ENCODE results near the gene SMAP2.

SMAP2 gene

DNA sequence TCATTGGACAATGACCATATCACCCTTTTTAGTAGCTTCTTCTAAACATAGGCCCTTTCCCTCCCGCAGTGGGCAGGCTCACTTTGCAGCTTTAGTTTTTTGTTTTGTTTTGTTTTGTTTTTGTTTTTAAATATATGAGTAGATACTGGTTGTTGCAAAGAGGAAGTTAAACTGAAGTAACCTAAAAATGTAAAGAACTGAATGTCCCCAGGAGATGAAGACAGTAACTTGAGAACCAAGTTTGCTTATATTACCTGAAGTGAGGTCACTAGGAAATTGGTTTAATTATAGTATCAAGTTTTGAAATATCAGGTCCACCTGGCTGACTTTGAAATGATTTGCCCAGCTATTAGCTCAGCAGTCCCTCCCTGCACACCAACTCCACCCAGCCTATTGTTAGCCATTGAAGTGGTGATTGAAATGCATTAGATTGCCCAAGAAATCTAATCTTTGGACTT lies 18.2 kb downstream of the SMAP2 start:
- no peak for DNase-seq

DNA sequence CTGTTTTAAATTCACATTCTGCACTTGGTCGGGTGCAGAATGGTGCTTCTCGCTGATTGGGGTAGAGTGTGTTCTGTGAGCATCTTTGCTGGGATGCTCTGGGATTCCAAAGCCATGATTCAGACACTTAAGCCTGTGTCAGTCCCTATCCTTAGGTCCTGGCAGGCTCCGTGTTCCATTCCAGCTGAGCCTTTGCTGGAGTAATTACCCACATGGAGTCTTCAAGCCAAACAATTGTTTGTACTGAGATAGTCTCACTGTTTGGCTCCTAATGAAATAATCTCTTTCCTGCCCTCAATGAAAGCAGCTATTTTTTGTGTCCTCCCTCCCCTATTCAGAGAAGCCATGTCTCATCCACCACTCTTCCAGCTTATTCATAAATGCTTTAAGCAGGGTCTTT lies 18.7 kb downstream of the SMAP2 start:
- no peak for DNase-seq

DNA sequence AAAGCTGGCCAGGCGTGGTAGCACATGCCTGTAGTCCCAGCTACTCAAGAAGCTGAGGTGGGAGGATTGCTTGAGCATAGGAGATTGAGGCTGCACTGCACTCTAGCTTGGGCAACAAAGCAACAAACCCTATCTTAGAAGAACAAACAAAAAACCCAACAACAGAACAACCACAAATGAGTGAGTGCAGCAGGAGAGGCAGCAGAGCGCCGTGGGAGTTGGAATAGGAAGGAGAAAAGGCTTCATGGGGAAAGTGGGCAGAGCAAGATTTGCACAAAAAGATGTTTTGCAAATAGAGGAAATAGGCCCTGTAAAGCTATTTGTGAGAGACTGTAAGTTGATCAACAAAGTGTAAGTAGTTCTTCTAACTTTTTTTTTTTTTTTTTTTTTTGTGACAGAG lies 19.6 kb downstream of the SMAP2 start:
- no peak for DNase-seq

DNA sequence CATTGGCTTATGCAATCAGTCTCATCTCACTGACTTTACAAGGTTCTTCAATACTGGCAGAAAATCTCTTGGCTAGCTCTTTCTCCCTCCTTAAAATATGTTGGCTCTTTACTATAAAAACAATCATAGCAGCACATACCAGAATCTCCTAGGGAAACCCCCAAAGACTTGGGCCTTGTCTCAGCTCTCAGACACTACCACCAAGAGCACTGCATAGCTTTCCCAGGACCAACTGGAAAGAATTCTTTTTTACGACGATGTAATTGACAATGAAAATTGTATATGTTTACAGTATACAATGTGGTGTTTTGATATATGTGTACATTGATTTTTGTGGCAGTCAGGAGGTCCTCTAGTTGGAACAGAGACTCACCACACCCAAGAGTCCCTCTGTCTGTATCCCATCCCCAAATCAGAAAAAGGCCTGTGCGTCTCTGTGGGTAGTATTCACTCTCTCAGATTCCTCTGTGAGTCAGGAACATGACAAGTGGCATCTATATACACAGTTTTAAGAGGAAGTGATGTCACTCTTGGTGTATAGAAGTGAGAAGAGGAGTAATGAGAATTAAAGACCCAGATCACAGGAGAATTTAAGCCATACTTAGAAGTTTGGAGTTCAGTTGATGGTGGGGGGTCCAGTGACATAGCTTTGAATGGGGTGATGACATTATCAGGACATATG lies 21.1 kb downstream of the SMAP2 start:
- DNase-seq = no peak

DNA sequence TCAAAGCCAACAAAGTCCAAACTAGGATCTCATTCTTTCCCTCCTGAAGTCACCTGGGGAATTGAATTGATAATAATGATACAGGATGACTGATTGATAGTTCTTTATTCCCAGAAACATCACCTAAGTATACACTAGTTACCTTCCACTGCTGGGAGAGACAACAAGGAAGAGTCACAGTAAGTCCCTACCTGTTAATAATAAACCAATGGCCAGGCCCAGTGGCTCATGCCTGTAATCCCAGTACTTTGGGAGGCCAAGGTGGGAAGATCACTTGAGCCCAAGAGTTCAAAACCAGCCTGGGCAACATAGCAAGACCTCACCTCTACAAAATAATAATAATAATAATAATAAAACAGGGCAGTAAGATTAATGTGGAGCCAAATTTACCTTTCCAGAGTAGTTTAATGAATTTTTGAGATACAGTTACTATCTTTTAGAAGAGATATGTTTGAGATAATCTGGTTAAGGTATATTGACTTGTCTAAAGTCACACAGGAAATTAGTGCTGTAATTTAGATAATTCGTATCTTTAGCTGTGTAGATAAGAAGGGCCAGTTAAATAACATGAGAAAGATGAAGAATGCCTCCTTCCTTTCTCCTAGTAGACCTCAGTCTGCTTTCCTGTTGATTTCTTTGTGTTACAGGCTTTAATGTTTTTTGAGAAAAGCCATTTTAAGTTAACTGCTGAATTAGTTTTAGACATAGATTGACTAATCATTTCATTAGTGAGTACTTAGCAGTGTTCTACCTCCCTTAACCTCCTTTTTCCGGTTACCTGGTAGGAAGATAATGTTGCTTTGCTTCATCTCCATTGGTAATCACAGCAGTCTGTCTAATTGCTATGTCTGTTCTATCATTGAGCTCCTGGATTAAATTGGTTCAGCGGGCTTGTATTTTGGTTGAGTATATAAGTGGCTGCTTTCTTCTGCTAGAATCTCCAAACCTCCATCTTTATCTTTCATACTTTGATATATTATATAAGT lies 22.0 kb downstream of the SMAP2 start:
- DNase-seq = no peak

DNA sequence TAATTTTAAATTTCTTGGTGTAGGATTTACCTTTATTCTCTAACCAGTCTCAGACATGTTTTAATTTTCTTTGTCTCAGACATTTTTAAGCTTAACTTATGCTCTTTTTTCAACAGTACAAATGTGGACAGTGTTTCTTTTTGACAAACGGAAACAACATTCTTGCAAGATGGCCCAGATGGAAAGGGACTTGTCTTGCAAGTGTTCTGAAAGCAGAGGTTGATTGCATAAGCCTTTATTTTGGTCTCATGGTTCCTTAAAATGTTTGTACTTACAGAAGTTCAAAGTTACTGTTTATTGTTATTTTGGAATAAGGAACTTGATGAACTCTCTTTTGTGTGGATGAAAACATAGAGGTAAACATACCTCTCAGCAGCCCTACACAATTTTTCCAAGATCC lies 22.9 kb downstream of the SMAP2 start:
- no peak for DNase-seq

DNA sequence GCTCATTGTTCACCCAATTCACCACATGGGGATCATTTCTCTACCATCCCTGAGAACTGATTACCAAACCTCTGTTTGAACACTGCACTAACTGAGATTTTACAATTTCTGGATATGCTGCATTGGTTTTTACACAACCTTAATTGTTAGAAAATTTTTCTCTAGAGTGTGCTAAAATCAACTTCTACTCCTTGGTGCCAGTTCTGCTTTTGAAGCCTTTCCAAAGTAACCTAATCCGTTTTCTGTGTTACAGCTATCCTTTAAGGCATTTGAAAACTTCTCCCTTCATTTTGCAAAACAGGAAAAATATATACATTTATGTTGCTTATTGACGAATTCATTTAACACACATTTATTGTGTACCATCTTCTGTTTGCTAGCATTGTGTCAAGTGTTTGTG lies 23.7 kb downstream of the SMAP2 start:
- no peak for DNase-seq

DNA sequence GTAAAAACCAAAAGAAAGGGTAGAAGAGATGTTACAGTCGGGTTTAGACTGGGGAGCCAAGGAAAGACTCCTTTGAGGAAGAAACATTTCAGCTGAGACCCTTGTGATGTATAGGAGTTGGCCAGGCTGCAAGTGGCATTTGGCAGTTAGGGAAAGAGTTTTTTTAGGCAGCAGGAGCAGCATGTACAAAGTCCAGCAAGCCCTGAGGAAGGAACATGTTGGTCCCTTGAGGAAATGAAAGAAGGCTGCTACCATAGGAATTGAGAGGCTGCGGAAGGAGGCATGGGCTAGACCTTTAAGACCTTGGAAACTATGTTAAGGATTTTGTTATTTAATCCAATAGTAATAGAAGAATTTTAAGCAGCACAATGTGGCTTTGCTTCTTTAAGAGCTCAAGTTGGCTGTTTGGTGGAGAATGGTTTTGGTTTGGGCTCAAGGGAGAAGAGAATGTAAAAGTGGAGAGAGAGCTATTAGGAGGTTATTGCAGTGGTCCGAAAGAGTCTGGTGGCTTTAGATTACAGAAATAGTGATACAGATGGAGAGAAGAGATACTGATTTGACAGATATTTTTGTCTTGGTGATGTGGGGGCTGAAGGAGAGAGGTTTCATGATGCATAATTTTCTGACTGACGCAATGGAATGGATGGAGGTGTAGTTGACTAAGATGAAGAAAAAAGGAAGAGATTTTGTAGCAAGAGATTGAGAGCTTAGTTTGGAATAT lies 26.6 kb downstream of the SMAP2 start:
- DNase-seq = no peak

DNA sequence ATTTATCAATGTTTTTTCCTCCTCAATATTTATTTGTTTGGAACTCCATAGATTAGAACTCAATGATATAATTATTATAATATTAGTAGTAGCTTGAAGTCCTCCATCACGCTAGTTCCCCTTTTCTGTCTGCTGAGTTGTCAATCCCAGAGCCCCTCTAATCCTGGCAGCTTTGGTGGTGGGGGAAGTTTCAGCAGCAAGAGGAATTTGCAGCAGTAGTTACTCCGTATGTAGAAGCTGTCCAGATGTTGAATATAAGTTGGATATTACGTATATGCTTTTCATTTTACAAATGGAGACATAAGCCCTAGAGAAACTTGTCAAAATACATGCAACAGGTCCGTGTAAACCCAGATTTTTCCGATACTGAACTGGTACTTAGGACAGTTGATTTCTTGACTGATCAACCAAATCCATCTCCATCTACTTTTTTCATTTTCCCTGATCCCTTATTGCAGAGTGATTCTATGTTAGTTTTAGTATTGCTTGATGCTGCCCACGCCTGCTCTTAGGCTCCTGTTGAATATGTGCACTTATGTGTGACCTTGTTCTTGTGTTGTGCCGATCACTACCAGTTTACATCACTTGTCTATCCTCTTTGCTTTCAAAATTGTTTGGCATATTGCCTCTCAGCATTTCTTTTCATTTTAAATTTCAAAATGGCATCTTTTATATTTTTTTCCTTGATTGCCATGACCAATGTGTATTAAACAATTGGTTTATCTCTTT lies 28.1 kb downstream of the SMAP2 start:
- DNase-seq = no peak

DNA sequence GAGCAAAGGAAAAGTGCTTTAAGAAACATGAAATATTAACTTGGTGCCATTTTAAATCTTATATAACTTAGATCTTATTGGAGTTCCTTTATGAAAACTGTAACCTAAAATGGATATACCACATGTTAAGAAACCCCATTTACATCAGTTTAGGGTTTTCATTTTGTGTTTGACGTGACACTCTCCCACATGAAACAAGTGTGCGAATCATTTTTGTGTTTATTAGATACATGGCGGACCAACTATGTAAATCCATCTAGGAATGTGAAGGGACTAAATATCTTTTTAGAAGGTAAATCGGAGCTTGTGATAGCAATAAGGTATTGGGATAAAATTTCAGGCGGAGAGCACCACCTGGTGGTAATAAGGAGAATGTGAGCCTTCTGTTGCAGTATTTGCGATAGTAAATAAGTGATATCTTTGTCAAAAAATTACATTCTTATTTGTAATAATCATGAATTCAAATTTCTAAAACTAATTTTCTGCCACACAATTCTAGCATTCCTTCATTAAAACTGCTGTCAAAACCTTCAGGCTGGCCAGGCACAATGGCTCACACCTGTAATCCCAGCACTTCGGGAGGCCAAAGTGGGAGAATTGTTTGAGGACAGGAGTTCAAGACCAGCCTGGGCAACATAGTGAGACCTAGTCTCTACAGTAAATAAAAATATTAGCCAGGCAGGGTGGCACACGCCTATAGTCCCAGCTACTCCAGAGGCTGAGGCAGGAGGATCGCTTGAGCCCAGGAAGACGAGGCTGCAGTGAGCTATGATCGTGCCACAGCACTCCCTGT lies 31.3 kb downstream of the SMAP2 start:
- DNase-seq = no peak

DNA sequence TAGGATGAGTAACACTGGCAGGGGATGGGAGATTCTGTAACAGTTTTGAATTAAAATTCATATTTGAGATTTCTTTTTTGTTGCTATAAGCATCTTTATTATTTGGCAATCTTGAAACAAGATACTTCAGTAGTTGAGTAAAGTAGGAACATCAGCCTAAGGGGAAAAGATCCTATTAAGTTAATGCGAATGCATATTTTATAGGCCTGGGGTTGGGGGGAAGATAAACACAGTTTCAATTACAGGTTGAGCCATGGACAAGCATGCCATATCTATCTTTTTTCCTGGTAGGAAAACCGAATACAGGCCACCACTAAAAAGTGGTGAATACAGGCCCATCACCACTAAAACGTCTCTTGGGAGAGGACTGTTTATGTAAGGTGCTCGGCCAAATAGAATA lies 32.3 kb downstream of the SMAP2 start:
- no peak for DNase-seq

DNA sequence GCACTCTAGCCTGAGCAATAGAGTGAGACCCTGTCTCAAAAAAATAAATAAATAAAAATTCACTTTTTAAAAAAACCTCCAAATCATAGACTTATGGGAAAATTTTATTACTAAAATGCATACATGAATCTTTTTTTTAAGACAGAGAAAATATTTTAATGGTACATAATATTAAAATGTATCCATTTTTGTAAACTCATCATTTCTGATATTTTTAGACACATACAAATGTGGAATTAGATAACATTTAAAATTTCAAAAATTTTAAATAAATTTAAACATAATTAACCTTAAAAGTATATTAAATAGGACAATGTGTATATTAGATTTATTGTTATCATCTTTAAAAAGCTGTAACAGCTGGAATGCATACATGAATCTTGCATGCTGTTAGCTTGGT lies 33.9 kb downstream of the SMAP2 start:
- DNase-seq = no peak

DNA sequence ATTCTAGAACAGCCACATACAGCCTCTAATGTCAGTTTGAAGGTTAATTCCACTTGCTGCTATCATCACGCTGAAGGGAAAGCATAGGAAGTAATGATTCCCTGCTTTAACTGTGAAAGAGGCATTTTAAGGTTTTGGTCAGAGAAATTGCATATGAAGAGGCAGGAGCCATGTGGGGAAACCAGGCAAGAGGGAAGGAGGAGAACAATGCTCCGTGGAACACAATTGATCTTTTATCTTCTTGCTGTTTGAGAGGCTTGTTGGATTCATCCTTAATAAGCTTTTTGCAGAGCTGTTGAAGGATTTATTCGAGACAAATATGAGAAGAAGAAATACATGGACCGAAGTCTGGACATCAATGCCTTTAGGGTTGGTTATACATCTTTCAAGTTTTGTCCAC lies 35.9 kb downstream of the SMAP2 start:
- DNase-seq = no peak

DNA sequence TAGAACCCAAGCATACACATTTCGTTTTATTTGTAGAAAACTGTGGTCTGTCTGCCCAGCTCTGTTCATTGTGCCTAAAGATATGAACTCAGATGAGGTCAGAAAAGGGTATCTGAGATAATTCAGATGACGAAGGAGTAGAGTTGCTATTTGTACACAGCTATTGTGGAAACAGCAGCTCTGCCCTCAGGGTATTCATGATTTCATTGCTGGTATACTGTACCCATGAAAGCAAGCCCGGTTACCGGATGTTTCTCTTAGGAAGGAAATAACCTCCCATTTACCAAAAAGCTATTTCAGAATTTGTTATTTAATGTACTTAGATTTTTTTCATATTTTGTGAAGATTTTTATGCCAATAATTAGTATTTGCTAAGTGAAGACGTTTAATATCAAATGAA lies 37.8 kb downstream of the SMAP2 start:
- no peak for DNase-seq

DNA sequence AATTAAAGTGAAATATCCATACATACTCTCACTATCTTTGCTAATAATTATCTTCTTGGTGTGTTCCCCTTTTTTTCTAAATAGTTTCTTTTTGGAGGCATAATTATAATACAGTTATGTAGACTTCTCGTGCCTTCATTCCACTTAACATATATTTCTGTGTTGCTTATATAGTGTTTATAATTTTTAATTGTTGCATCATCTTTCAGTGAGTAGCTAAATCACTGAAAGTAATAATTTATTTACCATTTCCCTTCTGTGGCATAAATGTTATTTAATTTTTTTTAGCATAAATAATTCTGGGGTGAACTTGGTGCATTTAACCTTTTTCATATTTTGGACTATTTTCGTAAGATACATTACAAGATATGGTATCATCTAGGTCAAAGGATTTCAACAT lies 38.3 kb downstream of the SMAP2 start:
- no peak for DNase-seq

DNA sequence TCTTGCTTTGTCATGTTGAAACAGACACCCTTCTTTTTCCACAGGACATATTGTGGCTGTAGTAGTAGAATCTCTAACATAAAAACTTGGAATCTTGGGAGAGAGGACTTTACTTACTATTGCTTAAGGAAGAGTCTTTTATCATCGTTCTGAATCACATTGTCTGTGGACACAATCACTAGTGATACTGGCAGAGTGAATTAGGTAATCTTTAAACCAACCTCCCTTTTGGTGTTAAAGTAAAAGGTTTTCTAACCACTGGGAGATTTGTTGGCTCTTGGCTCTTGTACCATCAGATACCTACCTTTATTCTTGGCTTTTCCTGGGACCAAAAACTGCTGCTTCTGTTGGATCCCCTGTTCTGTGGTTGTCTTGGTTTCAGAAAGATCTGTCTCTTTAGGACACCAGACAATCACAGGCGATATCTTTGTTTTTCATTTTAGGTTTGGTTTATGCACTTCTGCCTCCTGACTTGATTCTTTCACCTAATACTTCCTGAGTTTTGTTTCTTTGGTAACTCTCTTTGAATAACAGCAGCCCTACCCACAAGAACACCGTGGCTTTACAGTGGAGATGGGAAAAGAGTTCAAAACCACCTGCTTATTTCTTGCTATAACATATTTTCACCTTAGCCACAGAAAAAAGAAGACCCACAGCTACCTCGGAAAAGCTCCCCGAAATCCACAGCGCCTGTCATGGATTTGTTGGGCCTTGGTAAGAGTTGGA lies 40.2 kb downstream of the SMAP2 start:
- no peak for DNase-seq

DNA sequence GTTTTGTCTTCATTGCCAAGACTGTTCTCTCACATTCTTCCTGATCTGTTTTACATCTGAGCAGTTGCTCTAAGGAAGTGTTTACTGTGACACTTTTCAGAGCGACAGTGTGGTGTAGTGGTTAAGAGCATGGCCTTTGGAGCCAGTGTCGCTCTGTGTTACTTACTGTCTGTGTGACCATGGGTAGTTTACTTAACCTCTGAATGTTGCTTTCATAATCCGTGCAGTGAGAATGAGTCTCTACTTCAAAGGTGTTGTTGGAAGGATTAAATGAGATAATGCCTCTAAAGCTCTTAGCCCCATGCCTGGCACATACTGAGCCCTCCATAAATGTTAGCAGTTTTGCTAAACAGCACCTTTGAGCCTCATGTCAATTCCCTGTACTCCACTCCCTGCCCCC lies 40.8 kb downstream of the SMAP2 start:
- DNase-seq = no peak

DNA sequence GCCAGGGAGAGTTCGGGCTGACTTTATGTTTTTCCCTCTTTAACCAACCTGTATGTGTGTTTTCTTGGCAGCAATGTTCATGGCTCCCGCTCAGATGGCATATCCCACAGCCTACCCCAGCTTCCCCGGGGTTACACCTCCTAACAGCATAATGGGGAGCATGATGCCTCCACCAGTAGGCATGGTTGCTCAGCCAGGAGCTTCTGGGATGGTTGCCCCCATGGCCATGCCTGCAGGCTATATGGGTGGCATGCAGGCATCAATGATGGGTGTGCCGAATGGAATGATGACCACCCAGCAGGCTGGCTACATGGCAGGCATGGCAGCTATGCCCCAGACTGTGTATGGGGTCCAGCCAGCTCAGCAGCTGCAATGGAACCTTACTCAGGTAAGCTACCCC lies 43.2 kb downstream of the SMAP2 start:
- DNase-seq = no peak

DNA sequence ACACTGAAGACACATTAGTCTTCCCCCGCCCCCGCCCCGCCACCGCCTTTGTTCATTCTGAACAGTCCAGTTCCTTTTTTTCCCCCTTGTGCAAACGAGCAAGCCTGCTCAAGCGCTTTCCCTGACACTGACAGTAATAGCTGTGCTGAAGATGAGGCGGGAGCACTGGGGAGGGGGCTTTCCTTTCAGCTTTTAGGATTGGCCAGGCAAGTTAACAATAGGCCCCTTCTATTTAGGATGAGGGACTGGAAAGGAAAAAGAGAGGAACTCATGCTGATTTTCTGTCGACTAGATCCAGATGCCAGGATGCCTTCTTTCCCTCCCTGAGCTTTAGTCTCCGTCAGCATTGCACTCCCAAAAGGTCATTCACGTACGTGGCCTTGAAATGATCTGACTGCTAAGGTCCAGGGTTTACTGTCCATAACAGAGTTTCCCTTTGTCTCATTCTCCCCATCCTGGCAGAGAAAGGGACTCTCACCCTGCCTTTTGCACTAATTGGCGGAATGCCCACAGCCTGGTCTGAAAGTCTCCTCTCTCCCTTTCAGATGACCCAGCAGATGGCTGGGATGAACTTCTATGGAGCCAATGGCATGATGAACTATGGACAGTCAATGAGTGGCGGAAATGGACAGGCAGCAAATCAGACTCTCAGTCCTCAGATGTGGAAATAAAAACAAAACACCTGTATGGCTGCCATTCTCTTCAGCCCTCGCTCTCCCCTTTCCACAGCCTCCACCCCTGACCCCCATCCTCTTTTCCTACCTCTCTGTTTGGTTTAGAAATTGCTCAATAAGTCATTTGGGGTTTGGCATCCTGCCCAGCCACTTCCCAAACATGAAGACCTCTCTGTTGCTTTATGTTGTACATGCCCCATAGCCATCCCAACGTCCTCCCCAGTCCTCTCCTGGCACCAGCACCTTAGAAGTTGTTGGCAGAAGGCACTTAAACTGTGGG lies 48.2 kb downstream of the SMAP2 start:
- no peak for DNase-seq

DNA sequence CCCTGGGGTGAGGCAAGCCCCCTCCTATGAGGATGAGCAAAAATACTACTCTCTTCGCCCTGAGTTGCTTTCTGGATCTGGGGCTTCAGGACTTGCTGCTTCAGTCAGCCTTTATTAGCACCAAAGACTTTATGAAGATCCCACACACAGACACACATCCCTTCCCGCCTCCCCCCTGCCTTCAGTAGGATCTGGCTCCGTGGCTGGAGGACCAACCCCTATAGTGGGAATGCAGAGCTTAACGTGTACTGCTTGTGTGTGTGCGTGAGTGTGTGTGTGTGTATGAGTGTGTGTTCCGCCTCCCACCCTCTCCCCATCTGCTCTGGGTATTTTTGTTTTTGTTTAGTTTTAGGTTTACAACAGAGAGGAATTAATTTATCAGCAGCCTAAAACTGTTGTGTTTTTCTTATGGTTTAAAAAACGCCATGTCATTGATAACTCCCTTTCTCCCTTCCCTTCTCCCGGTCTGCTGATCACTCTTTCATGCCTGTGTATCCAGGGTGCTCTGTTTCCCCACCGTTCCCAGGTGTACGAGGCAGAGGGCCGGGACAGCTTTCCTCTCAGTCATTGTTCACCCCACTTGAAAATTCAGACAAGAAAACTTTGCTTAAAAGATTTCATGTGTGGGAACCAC lies 49.2 kb downstream of the SMAP2 start:
- DNase-seq = no peak
